Astrocyte of the cerebellum (primary cell): ENCODE results near the gene HSPA9.

Source experiments
- DNase-seq: peaks from one replicate; pipeline ENCODE4 v3.0.0-alpha.2; 2011; ENCODE audit warnings: low read depth
- H3K4me3 ChIP-seq: 2 replicates; pipeline ENCODE4 v1.5.1; 2011; ENCODE audit warnings: mild to moderate bottlenecking, low read depth, low read length, moderate library complexity
- in situ Hi-C: cut with HindIII; loops from 2 replicates; pipeline ENCODE4 v1.10.0; 2017; ENCODE audit warnings: low sequenced_read_pairs
- TF ChIP-seq, protein P1 (sequence below): IDR thresholded peaks from 2 replicates; pipeline ENCODE4 v1.5.1; 2012; ENCODE audit warnings: low read length, low read depth, moderate library complexity, mild to moderate bottlenecking; ENCODE audit errors: missing control alignments

The HSPA9 gene

DNA sequence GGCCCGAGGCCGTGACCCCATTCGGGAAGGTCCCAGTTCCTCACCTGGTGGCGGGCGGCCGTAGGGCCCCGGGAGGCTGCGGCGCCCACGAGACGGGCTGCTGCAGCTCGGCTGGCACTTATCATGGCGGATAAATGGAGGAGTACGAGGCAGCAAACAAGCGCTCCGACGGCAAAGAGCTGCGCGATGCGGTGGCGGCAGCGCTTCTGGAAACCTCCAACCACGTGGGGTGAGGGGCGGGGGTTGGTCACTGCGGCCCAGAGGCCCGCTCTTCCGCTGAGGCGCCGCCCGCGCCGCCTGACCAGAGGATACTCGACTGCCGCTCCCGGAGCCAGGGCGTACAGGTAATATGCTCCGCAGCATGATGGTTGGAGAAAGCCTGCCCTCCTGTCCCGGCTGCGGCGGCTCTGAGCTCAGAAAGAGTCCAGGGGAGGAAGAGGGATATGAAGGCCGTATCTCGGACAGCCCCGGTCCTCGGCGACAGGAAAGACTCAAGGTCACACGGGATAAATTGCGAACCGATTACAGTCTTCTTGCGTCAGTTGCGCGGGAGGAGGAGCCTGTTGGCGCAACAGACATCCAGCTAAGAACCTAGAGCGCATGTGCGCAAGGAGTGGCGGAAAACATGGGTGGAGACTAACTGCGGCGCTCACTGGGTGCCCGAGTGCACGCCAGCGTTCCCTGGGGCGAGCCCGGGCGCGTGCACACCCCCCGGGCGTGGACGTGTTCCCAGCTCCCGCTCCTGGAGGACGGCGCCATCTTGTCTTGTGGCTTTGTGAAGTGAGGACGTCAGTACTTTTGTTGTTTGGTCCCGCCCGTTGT, at the start of gene HSPA9:
Gene HSPA9 (minus strand): TSS at position 208 of the 822 bp plus-strand sequence. CDS start 83 bp downstream, at position 125.
- TF ChIP-seq, protein P1, sequence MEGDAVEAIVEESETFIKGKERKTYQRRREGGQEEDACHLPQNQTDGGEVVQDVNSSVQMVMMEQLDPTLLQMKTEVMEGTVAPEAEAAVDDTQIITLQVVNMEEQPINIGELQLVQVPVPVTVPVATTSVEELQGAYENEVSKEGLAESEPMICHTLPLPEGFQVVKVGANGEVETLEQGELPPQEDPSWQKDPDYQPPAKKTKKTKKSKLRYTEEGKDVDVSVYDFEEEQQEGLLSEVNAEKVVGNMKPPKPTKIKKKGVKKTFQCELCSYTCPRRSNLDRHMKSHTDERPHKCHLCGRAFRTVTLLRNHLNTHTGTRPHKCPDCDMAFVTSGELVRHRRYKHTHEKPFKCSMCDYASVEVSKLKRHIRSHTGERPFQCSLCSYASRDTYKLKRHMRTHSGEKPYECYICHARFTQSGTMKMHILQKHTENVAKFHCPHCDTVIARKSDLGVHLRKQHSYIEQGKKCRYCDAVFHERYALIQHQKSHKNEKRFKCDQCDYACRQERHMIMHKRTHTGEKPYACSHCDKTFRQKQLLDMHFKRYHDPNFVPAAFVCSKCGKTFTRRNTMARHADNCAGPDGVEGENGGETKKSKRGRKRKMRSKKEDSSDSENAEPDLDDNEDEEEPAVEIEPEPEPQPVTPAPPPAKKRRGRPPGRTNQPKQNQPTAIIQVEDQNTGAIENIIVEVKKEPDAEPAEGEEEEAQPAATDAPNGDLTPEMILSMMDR: no peak
- peak; percentile 99 for DNase-seq
- in situ Hi-C loops: no loop called here
- H3K4me3 ChIP-seq: peak within 1 kb of the TSS; percentile 87

DNA sequence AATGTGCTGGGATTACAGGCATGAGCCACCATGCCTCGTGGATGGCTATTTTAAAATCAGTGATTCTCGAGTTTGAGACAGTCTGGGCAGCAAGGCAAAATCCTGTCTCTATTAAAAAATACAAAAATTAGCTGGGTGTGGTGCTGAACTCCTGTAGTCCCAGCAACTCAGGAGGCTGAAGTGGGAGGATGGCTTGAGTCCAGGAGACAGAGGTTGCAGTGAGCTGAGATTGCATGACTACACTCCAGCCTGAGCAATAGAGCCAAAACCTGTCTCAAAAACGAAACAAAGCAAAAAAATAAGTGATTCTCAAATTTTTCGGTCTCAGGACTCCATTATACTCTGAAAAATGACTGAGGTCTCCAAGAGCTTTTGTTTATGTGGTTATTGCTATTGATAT, 47.9 kb upstream of the HSPA9 start:
- in situ Hi-C loops: no loop called here
- no peak for DNase-seq
- H3K4me3 ChIP-seq: no peak overlapping the region
- TF ChIP-seq, protein P1: no peak

DNA sequence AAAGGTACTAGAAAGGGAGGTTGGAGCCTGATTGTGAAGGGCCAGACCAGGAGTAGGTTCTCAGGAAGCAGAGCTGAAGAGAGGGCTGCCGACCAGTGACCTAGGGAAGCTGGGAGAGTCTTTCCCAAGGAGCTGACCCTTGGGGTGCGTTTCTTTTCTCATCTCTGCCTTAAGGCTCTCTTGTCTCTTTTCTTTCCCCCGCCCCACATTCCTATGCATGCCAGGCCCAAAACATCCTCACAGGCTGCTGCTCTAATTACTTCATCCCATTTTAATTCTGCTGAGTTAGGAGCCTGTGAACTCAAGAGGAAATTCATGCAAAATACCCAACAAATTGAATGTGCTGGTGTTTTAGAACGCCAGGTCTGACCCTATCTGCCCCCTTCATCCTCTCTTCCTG, 46.9 kb upstream of the HSPA9 start:
- no peak overlapping the region for H3K4me3 ChIP-seq
- TF ChIP-seq, protein P1: no peak
- in situ Hi-C loops: no loop called here
- no peak for DNase-seq

DNA sequence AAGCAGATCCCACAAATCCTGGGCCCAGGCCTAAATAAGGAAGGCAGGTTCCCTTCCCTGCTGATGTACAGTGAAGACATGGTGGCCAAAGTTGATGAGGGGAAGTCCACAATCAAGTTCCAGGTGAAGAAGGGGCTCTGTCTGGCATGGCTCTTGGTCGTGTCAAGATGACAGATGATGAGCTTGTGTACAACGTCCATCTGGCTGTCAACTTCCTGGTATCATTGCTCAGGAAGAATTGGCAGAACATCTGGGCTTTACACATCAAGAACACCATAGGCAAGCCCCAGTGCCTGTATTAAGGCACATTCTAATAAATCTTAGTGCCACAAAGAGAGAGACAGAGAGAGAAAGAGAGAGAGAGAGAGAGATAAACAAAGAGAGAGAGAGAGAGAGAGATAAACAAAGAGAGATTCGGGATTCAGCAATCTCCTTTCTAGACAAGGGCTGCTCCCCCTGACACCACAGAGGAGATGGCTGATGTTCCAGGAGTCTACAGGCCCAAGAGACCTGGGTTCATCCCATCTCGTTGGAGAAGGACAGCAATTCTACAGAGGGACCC, 45.5 kb upstream of the HSPA9 start:
- in situ Hi-C loops: no loop called here
- TF ChIP-seq, protein P1: no peak

DNA sequence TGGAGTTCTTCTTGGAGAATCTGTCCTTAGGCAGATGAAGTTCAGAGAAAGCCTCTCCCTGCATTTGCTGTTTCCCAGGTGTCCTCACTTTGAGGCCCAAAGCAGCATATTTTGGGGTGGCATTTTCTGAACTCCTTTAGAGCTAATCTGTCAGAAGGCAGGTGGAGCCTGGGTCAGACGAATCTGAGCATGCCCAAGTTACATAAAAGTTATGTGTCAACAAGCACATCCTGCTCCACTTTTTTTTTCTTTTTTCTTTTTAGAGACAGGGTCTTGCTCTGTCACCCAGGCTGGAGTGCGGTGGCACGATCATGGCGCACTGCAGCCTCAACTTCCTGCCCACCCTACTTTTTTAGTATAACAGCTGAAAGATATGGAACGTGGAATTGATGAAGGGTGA, 41.3 kb upstream of the HSPA9 start:
- no peak for DNase-seq
- TF ChIP-seq, protein P1: no peak
- H3K4me3 ChIP-seq: no peak overlapping the region
- in situ Hi-C loops: no loop called here

More for the DNA sequence above, 45.5 kb upstream of the HSPA9 start:
- DNase-seq: no peak
- H3K4me3 ChIP-seq: no peak overlapping the region

DNA sequence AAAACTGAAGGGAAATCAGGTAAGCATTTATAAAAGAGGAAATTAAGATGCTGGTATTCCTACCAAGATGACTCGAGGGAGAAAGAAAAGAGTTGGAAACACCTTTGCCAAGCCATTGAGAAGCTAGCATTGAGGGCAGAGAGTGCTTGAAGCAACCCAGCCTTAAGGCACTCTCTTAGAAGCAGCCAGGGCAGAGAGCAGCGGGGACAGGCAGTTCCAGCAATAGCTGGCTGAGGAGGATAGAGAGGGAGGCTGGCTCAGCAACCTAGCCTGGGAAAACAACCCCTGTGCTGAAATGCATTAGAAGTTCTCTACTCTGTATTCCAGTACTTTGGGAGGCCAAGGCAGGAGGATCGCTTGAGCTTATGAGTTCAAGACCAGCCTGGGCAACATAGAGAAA, 40.3 kb upstream of the HSPA9 start:
- in situ Hi-C loops: no loop called here
- no peak for DNase-seq
- TF ChIP-seq, protein P1: no peak
- no peak overlapping the region for H3K4me3 ChIP-seq
